Measurements from ENCODE around the gene NHERF1.

- TF ChIP-seq CTCF (IDR thresholded peaks at IDR 0.05) (no peak), POLR2AphosphoS5 (IDR thresholded peaks at IDR 0.05) (no peak)
These were observed 17.7 kb upstream of the NHERF1 start for GRCh38 chr17:74730491-74731346.

Measured in prostate gland (tissue), 2 donors.